HG03565 (cell line): ENCODE data around the gene ESYT3.
A peak's percentile ranks its signal among the peaks of the same experiment; 100 is the strongest.
"Not testable (repeated sequence)": the region's sequence is repeated elsewhere in the genome, so short reads cannot be mapped to it uniquely, and the experiment has no call there.

Experiments used
- ATAC-seq: cut with Tn5 transposase; IDR thresholded peaks from one replicate; pipeline ENCODE4 v1.9.1; 2021; ENCODE audit warnings: mild to moderate bottlenecking, moderate library complexity; ENCODE audit not compliant: unreplicated experiment

The ESYT3 gene

GRCh38 chr3:138484672-138485071, 50.3 kb downstream of the ESYT3 start:
- not testable (repeated sequence) for ATAC-seq

DNA sequence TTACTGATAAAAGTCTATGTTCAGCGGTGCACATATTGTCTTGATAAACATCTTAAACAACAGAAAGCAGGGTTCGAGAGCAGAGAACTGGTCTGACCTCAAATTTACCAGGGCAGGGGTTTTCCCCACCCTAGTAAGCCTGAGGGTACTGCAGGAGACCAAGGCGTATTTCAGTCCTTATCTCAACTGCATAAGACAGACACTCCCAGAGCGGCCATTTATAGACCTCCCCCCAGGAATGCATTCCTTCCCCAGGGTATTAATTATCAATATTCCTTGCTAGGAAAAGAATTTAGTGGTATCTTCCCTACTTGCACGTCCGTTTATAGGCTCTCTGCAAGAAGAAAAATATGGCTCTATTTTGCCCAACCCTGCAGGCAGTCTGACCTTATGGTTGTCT, 52.2 kb downstream of the ESYT3 start:
- ATAC-seq: not testable (repeated sequence)

- ATAC-seq: no peak
Measured at GRCh38 chr3:138491971-138492370, 57.6 kb downstream of the ESYT3 start.

- no peak for ATAC-seq
Measured at GRCh38 chr3:138492980-138493675, 58.7 kb downstream of the ESYT3 start.

DNA sequence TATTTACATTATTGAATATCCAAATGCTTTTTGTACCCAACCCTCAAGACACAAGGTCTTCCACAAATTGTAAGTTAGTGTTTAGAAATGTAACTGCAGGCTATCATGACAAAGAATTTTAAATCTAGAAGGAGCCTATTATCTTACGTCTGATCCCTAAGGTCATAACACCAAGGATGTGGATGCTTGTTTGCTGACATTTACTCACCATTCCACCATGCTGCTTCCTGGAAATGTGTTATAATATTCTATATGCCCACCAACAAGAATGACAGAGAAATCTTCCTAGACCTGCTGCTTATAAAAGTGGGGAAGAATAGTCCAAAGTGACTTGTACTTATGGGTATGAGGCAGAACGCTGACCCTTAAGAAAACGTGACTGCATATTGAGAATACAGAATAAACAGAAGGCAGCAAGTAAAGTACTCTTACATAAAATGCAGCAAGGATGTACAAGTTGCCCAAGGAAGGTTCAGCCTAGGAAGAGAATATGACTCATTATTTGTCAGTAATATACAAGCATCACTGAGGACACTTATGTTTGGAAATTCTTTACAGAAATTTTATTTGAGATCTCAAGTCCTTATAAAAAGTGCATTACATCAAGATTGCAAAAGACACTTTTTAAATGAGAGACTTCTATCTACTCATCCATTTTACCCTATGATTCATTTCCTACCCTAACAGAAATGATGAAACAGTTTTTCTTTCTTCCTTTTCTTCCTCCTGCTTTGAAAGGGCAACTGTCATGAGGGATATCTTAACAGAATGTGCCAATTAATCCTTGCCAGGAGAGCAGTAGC, 59.6 kb downstream of the ESYT3 start:
- no peak for ATAC-seq

GRCh38 chr3:138494607-138494929, 60.2 kb downstream of the ESYT3 start:
- no peak for ATAC-seq

DNA sequence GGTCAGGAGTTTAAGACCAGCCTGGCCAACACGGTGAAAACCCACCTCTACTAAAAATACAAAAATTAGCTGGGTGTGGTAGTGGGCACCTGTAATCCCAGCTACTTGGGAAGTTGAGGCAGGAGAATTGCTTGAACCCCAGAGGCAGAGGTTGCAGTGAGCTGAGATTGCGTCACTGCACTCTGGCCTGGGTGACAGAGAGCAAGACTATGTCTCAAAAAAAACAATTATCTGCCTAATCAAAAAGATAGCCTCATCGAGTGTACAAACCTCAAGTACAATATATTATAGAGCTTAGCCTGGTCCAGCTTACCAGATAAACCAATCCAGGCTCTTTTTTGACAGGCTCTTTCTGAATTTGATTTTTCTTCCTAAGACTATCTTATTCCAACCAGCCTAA, 61.2 kb downstream of the ESYT3 start:
- ATAC-seq: not testable (repeated sequence)

DNA sequence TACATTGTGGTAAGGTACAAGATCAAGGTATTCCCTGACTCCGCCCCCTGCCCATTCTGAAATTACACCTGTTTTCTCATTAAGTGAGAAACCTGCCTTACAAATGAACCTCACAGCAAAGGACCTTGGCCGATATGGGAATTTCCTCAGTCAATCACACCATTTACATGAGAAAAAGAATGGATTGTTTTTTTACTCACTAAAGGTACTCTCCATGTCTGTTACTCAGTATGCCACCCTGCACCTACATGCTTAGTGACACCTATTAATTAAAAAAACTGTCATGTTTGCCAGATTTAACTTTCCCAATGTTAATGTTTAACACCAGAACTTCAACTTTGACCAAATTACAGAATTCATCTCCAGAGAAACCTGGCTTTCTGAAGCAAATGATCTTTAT, 62.0 kb downstream of the ESYT3 start:
- no peak for ATAC-seq

GRCh38 chr3:138497021-138497420, 62.6 kb downstream of the ESYT3 start:
- ATAC-seq: no peak

- ATAC-seq: no peak
Measured at GRCh38 chr3:138497851-138498250, 63.4 kb downstream of the ESYT3 start.

GRCh38 chr3:138498991-138499390, 64.6 kb downstream of the ESYT3 start:
- ATAC-seq: no peak

GRCh38 chr3:138507524-138507923, 73.1 kb downstream of the ESYT3 start:
- no peak for ATAC-seq

GRCh38 chr3:138509586-138509985, 75.2 kb downstream of the ESYT3 start:
- ATAC-seq: no peak

- ATAC-seq: no peak
Measured at GRCh38 chr3:138511945-138512344, 77.5 kb downstream of the ESYT3 start.

DNA sequence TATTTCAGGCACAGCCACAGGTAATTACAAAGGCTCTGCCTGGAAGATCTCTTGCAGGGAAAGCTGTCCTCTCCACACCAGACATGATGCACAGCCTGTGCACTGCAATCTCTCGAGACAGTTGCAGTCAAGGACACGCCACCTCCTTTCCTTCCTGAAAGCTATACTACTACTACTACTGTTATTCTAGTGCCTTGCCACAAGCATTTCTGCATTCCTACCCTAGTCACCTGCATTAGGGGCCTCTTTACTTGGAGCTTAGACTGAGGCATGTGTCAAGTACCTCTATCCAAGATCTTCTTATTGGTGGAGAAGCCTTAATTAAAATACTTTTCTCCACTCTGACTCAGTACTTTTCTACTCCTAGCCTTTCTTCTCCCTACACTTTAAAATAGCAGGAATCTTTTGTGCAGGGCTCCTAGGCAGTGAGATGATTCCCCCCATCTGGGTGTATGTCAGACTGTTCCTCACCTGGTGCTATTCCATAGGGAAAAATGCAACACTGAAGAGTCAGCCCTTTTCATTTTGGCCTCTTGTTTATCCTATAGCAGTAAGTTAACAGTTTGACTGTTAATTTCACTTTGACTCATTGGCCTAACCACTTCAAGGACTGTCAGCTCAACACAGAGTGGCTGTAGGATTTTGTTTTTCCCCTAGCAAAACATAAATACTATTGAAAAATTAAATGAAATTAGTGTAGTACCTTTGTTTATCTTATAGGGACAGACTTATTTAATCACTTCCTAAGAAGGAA, 78.9 kb downstream of the ESYT3 start:
- peak; percentile 71 for ATAC-seq

DNA sequence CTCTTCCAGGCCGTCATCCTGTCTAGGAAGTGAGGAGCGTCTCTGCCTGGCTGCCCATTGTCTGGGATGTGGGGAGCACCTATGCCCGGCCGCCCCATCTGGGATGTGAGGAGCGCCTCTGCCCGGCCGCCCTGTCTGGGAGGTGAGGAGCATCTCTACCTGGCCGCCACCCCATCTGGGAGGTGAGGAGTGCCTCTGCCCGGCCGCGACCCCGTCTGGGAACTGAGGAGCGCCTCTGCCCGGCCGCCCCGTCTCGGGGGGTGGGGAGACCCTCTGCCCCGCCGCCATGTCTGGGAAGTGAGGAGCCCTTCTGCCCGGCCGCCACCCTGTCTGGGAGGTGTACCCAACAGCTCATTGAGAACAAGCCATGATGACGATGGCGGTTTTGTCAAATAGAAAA, 87.0 kb downstream of the ESYT3 start:
- not testable (repeated sequence) for ATAC-seq
